DMS53 treated with DMSO at 0.1 percent for 48 hours (cell line): Measurements from ENCODE around the gene ERC1.
"Not testable (repeated sequence)": the region's sequence is repeated elsewhere in the genome, so short reads cannot be mapped to it uniquely, and the experiment has no call there.

Experiments
- DNase-seq: peaks from one replicate; lab custom pipeline; 2025; ENCODE audit not compliant: unreplicated experiment; lab: John Stamatoyannopoulos, UW

The ERC1 gene

GRCh38 chr12:1020389-1020788 lies 29.4 kb downstream of the ERC1 start:
- DNase-seq = no peak

GRCh38 chr12:1022032-1022970 lies 31.3 kb downstream of the ERC1 start:
- no peak for DNase-seq

DNA sequence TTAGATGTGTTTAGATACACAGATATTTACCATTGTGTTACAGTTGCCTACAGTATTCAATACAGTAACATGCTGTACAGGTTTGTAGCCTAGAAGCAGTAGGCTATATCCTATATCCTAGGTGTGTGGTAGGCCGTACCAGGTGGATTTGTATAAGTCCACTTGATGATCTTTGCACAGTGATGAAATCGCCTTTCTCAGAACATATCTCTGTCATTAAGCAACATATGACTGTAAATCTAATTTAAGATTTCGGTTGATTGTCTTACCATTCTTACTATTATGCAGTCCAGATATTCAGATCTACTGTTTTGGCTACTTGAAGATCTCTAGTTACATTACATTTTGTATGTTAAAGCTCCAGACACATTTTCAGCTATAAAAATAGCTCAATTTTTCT lies 39.8 kb downstream of the ERC1 start:
- no peak for DNase-seq

DNA sequence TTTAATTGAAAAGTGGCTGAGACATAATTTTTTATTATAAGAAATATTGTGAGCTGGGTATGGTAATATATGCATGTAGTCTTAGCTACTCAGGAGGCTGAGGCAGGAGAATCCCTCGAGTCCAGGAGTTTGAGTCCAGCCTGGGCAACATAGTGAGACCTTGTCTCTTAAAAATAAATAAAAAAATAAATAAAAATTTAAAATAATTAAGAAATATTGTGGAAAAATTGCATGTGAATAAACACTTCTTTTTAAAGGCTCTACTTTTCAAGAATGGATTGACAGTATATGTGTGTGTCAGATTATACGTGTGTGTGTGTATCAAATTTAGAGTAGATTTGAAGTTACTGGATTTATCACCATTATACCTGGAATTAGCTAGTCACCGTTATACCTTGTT lies 43.2 kb downstream of the ERC1 start:
- no peak for DNase-seq

- no peak for DNase-seq
Observed at GRCh38 chr12:1034751-1035457, 43.9 kb downstream of the ERC1 start.

GRCh38 chr12:1041478-1041877 lies 50.5 kb downstream of the ERC1 start:
- DNase-seq = no peak

DNA sequence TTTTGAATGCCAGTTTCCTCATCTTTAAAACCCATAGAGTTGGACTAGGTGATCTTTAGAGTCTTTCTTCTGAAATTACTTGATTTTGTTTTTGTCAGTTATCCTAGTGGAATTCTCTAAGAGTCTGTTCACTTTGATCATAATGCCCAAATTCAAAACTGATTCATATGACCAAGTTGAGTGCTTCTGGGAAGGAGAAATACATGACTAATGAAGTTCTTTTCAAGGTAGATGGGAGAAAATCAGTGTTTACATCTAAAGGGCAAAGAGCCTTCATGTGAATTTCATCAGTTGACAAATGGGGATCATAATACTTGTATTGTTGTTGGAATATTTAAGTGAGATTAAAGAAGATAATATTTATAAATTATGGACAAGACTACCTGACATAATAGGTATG lies 53.2 kb downstream of the ERC1 start:
- DNase-seq = no peak

DNA sequence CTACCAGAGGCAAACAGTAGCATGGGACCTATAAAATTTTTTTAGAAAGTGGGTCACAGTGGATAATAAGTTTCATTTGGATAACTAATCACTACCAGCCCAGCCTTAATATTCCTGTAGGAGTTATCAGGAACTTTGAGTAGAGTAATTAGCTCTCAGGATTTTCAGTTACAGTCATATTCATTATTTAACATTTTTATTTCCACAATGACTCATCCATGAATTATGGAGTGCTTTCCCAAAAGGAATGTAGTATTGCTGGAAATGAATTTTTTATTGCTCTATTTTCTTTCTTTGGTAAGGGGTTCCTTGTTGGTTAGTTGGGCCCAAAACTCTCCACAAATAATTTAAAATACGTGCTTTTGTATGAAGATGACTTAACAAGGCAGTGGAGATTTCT lies 53.7 kb downstream of the ERC1 start:
- DNase-seq = peak; percentile 15

GRCh38 chr12:1046727-1047126 lies 55.7 kb downstream of the ERC1 start:
- DNase-seq = no peak

DNA sequence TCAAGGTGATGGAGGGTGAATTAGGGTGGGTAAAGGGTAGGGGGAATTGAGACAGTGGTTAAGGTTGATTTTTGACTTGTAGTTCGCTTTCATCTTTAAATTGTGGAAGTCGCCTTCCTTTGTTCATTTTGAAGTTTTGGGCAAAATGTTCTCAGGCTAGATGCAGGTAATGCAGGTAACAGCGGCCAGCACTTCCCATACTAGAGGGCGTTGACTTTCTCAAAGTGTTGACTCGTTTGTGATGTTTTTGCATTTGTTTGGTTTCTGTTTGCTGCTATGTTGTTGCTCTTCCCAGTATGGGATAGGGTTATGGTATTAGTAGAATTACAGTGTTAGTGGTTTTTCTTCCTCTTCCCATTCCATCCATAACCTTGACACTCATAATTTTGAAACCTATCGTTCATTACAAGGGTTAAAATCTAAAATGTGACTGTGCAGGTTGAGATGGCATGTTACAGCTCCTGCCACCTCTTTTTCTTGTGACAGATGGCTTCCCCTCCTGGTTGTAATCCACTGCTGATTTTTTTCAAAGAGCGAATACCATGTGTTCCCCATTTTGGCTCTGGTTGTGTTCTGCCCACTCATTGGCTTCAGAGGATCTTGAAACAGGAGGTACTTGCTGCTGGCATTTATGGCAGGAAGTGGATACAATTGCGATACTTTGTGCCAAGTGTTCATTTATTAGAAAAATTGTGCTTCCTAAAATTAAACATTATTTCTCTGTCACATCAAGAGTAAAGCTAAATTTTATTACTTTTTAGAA lies 57.1 kb downstream of the ERC1 start:
- DNase-seq = no peak

- DNase-seq = no peak
Observed at GRCh38 chr12:1050059-1050707, 59.2 kb downstream of the ERC1 start.

DNA sequence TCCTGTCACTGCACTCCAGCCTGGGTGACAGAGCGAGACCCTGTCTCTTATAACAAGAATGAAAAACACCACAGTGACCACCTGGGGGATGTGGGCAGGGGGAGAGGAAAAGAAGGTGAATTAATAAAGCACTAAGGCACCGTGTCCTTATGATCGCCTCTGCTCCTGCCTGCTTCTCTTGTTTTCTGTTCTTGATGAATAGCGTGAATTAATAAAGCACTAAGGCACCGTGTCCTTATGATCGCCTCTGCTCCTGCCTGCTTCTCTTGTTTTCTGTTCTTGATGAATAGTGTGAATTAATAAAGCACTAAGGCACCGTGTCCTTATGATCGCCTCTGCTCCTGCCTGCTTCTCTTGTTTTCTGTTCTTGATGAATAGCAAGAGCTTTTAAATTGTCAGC lies 60.6 kb downstream of the ERC1 start:
- not testable (repeated sequence) for DNase-seq

- no peak for DNase-seq
Observed at GRCh38 chr12:1053690-1054089, 62.7 kb downstream of the ERC1 start.

DNA sequence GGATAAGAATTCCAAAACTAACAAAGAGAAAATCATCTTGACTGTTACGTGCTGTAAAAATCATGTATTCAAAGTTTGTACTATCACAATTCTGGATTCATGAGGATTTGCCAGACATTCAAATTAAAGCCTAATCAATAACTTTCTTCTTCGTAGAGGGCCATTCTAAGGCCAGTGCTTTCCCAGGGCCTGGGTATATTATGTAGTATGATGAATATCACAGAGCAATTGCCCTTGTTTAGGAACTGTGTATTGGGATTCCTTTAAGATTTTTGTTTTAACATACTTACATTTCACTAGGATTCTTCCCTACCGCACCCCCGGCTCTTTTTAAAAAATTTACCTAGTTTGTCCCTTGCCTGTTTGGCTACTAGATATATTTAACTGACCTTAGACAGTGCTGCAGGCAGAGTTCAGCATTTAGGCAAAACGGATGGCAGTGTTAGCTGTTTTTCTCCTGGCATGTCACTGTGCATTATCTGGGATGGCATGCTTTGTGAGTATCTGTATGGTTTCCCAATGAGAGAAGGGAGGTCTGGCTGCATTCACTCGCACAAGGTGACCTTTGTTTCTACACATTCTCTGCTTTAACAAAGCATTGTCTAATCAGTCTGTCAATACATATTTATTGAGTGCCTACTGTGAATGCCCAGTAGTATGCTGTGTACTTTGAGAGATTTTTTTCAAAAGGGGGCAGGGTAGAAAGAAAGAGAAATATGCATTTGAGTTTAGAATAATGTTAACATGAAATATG lies 63.3 kb downstream of the ERC1 start:
- DNase-seq = no peak

- no peak for DNase-seq
Observed at GRCh38 chr12:1056390-1056789, 65.4 kb downstream of the ERC1 start.

- DNase-seq = no peak
Observed at GRCh38 chr12:1058423-1058822, 67.4 kb downstream of the ERC1 start.

DNA sequence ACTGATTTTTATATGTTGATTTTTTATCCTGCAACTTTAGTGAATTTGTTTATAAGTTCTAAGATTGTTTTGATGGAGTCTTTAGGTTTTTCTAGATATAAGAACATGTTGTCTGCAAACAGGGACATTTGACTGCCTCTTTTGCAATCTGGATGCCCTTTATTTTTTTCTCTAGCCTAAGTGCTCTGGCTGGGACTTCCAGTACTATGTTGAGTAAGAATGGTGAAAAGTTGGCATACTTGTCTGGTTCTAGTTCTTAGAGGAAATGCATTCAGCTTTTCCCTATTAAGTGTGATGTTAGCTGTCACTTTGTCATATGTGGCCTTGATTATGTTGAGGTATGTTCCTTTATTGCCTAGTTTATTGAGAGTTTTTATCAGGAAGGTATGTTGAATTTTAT lies 68.1 kb downstream of the ERC1 start:
- DNase-seq = no peak

DNA sequence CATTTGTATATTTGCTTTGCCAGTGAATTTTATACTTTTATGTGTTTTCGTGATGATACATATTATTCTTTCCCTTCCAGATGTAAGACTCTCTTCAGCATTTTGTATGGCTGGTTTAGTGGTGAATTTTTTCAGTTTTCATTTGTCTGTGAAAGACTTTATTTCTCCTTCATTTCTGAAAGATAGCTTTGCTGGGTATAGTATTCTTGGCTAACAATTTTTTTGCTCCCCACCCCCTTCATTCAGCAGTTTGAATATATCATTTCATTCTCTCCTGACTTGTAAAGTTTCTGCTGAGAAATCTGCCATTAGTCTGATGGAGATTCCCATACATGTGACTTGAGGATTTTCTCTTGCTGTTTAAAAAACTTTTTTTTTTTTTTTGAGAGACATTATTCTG lies 72.8 kb downstream of the ERC1 start:
- DNase-seq = no peak

GRCh38 chr12:1064317-1064716 lies 73.3 kb downstream of the ERC1 start:
- no peak for DNase-seq

GRCh38 chr12:1065629-1066028 lies 74.6 kb downstream of the ERC1 start:
- DNase-seq = no peak
